Progenitor cell of endocrine pancreas (in vitro differentiated cells): ENCODE results near the gene CES2. TPM values are rescaled to one million over a fixed set of nuclear protein-coding genes. Genes with fewer than 3 reads are reported as not detected.
A peak's percentile ranks its signal among the peaks of the same experiment; 100 is the strongest.
"Not testable (repeated sequence)": the region's sequence is repeated elsewhere in the genome, so short reads cannot be mapped to it uniquely, and the experiment has no call there.

Experiments
- DNase-seq: peaks from one replicate; pipeline ENCODE4 v3.0.0; 2021; ENCODE audit warnings: low spot score; ENCODE audit not compliant: unreplicated experiment
- H3K27ac Mint-ChIP-seq: 2 replicates; pipeline ENCODE4 v1.8.0; 2021; ENCODE audit warnings: mild to moderate bottlenecking, moderate library complexity, mixed read lengths
- H3K27me3 Mint-ChIP-seq: 2 replicates; pipeline ENCODE4 v1.8.0; 2021; ENCODE audit warnings: mixed read lengths
- H3K36me3 Mint-ChIP-seq: 2 replicates; pipeline ENCODE4 v1.8.0; 2022; ENCODE audit warnings: mixed read lengths; ENCODE audit not compliant: insufficient read depth
- H3K4me1 Mint-ChIP-seq: 2 replicates; pipeline ENCODE4 v1.8.0; 2021; ENCODE audit warnings: low read depth, mixed read lengths
- H3K4me3 Mint-ChIP-seq: 2 replicates; pipeline ENCODE4 v1.8.0; 2021; ENCODE audit warnings: low read depth, mild to moderate bottlenecking, moderate library complexity, mixed read lengths
- H3K9me3 Mint-ChIP-seq: 2 replicates; pipeline ENCODE4 v1.8.0; 2021; ENCODE audit warnings: low read depth, mixed read lengths
- CTCF ChIP-seq: fragments of 200-600 bp; sonication (generic); IDR thresholded peaks from one replicate; pipeline ENCODE4 v1.5.0; 2021; ENCODE audit warnings: antibody characterized with exemption, mild to moderate bottlenecking; ENCODE audit not compliant: unreplicated experiment
- total RNA-seq: library from RNA; stranded (reverse); gene quantifications from 2 replicates; pipeline ENCODE4 v1.2.1, GENCODE V29; 2021

CES2 gene
- total RNA-seq, 1 donor from 2014 or later, result 43.9 TPM

GRCh38 chr16:66931665-66932064, 3.7 kb upstream of the CES2 start:
- no peak for TF ChIP-seq CTCF
- DNase-seq, result no peak
- Mint-ChIP-seq H3K4me3 (peak overlapping the region; percentile 24), H3K36me3 (no peaks in the 10 kb centered on the region), H3K27ac (no peak overlapping the region), H3K4me1 (peaks cover 22% of the 10 kb centered on the region), H3K27me3 (peaks cover 14% of the 10 kb centered on the region), H3K9me3 (no peaks in the 10 kb centered on the region)

- H3K27ac Mint-ChIP-seq, result no peak overlapping the region
- H3K4me1 Mint-ChIP-seq, result peaks cover 22% of the 10 kb centered on the region
- no peak for TF ChIP-seq CTCF
- H3K9me3 Mint-ChIP-seq, result no peaks in the 10 kb centered on the region
- no peak for DNase-seq
- peak overlapping the region; percentile 94 for H3K4me3 Mint-ChIP-seq
- peaks cover 10% of the 10 kb centered on the region for H3K27me3 Mint-ChIP-seq
- no peaks in the 10 kb centered on the region for H3K36me3 Mint-ChIP-seq
Measured at GRCh38 chr16:66932076-66932475, 3.2 kb upstream of the CES2 start.

GRCh38 chr16:66933776-66934137, 1.6 kb upstream of the CES2 start:
- H3K27me3 Mint-ChIP-seq, result no peaks in the 10 kb centered on the region

GRCh38 chr16:66934138-66934838, 1.0 kb upstream of the CES2 start, which contains the start of gene CIAO2B:
Gene CIAO2B, minus strand, starts transcription at chr16:66934402. Its CDS starts 38 bp downstream, at chr16:66934364.
- H3K9me3 Mint-ChIP-seq, result no peaks in the 10 kb centered on the region
- H3K27ac Mint-ChIP-seq, result peak within 1 kb of the TSS; percentile 96
- peak within 1 kb of the TSS; percentile 94 for H3K4me3 Mint-ChIP-seq
- H3K36me3 Mint-ChIP-seq, result no peaks in the 10 kb centered on the region
- peak; percentile 72 for DNase-seq
- no peaks in the 10 kb centered on the region for H3K27me3 Mint-ChIP-seq
- peaks cover 22% of the 10 kb centered on the region for H3K4me1 Mint-ChIP-seq
- no peak for TF ChIP-seq CTCF

More at GRCh38 chr16:66933776-66934137, 1.6 kb upstream of the CES2 start:
- Mint-ChIP-seq H3K36me3 (no peaks in the 10 kb centered on the region), H3K27ac (peak overlapping the region; percentile 96), H3K4me3 (peak overlapping the region; percentile 94), H3K9me3 (no peaks in the 10 kb centered on the region), H3K4me1 (peaks cover 22% of the 10 kb centered on the region)
- no peak for DNase-seq
- TF ChIP-seq CTCF, result no peak

GRCh38 chr16:66934839-66935313, 440 bp upstream of the CES2 start:
- not testable (repeated sequence) for H3K9me3 Mint-ChIP-seq, H3K27me3 Mint-ChIP-seq, H3K36me3 Mint-ChIP-seq, DNase-seq
- Mint-ChIP-seq H3K4me3 (peak overlapping the region; percentile 94), H3K4me1 (peaks cover 22% of the 10 kb centered on the region), H3K27ac (peak overlapping the region; percentile 96)

GRCh38 chr16:66936462-66936861, 1.1 kb downstream of the CES2 start:
- Mint-ChIP-seq H3K36me3 (no peaks in the 10 kb centered on the region), H3K4me3 (no peak overlapping the region), H3K27me3 (no peaks in the 10 kb centered on the region), H3K27ac (no peak overlapping the region), H3K9me3 (no peaks in the 10 kb centered on the region), H3K4me1 (peaks cover 22% of the 10 kb centered on the region)
- DNase-seq, result no peak
- no peak for TF ChIP-seq CTCF
